Central memory CD8-positive, alpha-beta T cell (primary cell): ENCODE measurements around the gene TAF1A.
A peak's percentile ranks its signal among the peaks of the same experiment; 100 is the strongest.

Experiments
- ATAC-seq: fragments of 150-1000 bp; cut with Tn5 transposase; replicated peaks from 2 replicates; pipeline ENCODE4 v1.10.0; 2022; ENCODE audit warnings: mild to moderate bottlenecking, moderate FRiP score, moderate number of reproducible peaks; ENCODE audit not compliant: poor library complexity, severe bottlenecking; ENCODE audit errors: extremely low read depth
- DNase-seq, 2 donors: peaks; one replicate each; pipeline ENCODE4 v3.0.0; 2021; ENCODE audit warnings: low spot score in 2 of 2
- H3K27ac Mint-ChIP-seq: one replicate; pipeline ENCODE4 v1.8.0; 2022; ENCODE audit warnings: low read depth, mild to moderate bottlenecking, moderate library complexity, mixed read lengths
- H3K27me3 Mint-ChIP-seq: one replicate; pipeline ENCODE4 v1.8.0; 2022; ENCODE audit warnings: mixed read lengths
- H3K36me3 Mint-ChIP-seq: one replicate; pipeline ENCODE4 v1.8.0; 2022; ENCODE audit warnings: mild to moderate bottlenecking, moderate library complexity, mixed read lengths; ENCODE audit not compliant: insufficient read depth
- H3K4me1 Mint-ChIP-seq: one replicate; pipeline ENCODE4 v1.8.0; 2022; ENCODE audit warnings: mixed read lengths
- H3K4me3 Mint-ChIP-seq: one replicate; pipeline ENCODE4 v1.8.0; 2022; ENCODE audit warnings: mild to moderate bottlenecking, moderate library complexity, mixed read lengths
- H3K9me3 Mint-ChIP-seq: one replicate; pipeline ENCODE4 v1.8.0; 2022; ENCODE audit warnings: mixed read lengths

TAF1A gene

GRCh38 chr1:222589462-222590302, at the start of gene TAF1A:
Gene TAF1A (minus strand): TSS chr1:222589933.
- Mint-ChIP-seq H3K4me3 (peak within 1 kb of the TSS; percentile 97), H3K36me3 (peaks cover 30% of the 10 kb centered on the region), H3K27ac (peak within 1 kb of the TSS; percentile 96), H3K27me3 (no peaks in the 10 kb centered on the region), H3K9me3 (no peaks in the 10 kb centered on the region), H3K4me1 (peaks cover 33% of the 10 kb centered on the region)
- DNase-seq (peak; percentile 64 to 73), ATAC-seq (peak; percentile 98)

- ATAC-seq (peak; percentile 81), DNase-seq (peak; percentile 35 to 74)
- Mint-ChIP-seq H3K4me3 (no peak overlapping the region), H3K36me3 (peaks cover 26% of the 10 kb centered on the region), H3K27ac (no peak overlapping the region), H3K27me3 (no peaks in the 10 kb centered on the region), H3K9me3 (no peaks in the 10 kb centered on the region), H3K4me1 (peaks cover 5% of the 10 kb centered on the region)
Measured at GRCh38 chr1:222634180-222635013, 44.7 kb upstream of the TAF1A start.

GRCh38 chr1:222632749-222633148, 43.0 kb upstream of the TAF1A start:
- no peak for DNase-seq
- Mint-ChIP-seq H3K4me1 (peaks cover 5% of the 10 kb centered on the region), H3K27me3 (no peaks in the 10 kb centered on the region), H3K9me3 (no peaks in the 10 kb centered on the region), H3K27ac (no peak overlapping the region), H3K36me3 (peaks cover 29% of the 10 kb centered on the region), H3K4me3 (no peak overlapping the region)
- ATAC-seq: no peak

- H3K27ac Mint-ChIP-seq: no peak overlapping the region
Measured at GRCh38 chr1:222631611-222632208, 42.0 kb upstream of the TAF1A start.

GRCh38 chr1:222629921-222630535, 40.3 kb upstream of the TAF1A start:
- DNase-seq (no peak), ATAC-seq (no peak)
- H3K36me3 Mint-ChIP-seq: peaks cover 37% of the 10 kb centered on the region
- H3K9me3 Mint-ChIP-seq: no peaks in the 10 kb centered on the region
- H3K4me3 Mint-ChIP-seq: no peak overlapping the region
- no peaks in the 10 kb centered on the region for H3K27me3 Mint-ChIP-seq
- no peak overlapping the region for H3K27ac Mint-ChIP-seq
- peaks cover 5% of the 10 kb centered on the region for H3K4me1 Mint-ChIP-seq

More at GRCh38 chr1:222631611-222632208, 42.0 kb upstream of the TAF1A start:
- ATAC-seq (no peak), DNase-seq (no peak)
- H3K36me3 Mint-ChIP-seq: peaks cover 32% of the 10 kb centered on the region
- peaks cover 5% of the 10 kb centered on the region for H3K4me1 Mint-ChIP-seq
- no peak overlapping the region for H3K4me3 Mint-ChIP-seq
- H3K9me3 Mint-ChIP-seq: no peaks in the 10 kb centered on the region
- H3K27me3 Mint-ChIP-seq: no peaks in the 10 kb centered on the region

GRCh38 chr1:222627232-222627631, 37.5 kb upstream of the TAF1A start:
- H3K36me3 Mint-ChIP-seq: peaks cover 45% of the 10 kb centered on the region
- no peak for DNase-seq

GRCh38 chr1:222624214-222624613, 34.5 kb upstream of the TAF1A start:
- Mint-ChIP-seq H3K27ac (no peak overlapping the region), H3K36me3 (peaks cover 47% of the 10 kb centered on the region), H3K4me3 (no peak overlapping the region), H3K4me1 (peaks cover 20% of the 10 kb centered on the region), H3K27me3 (no peaks in the 10 kb centered on the region), H3K9me3 (no peaks in the 10 kb centered on the region)
- DNase-seq: no peak
- no peak for ATAC-seq

More at GRCh38 chr1:222627232-222627631, 37.5 kb upstream of the TAF1A start:
- no peaks in the 10 kb centered on the region for H3K9me3 Mint-ChIP-seq
- H3K27me3 Mint-ChIP-seq: no peaks in the 10 kb centered on the region
- H3K4me3 Mint-ChIP-seq: no peak overlapping the region
- H3K4me1 Mint-ChIP-seq: no peaks in the 10 kb centered on the region
- no peak overlapping the region for H3K27ac Mint-ChIP-seq
- no peak for ATAC-seq

- H3K27ac Mint-ChIP-seq: no peak overlapping the region
- no peak for DNase-seq
- H3K36me3 Mint-ChIP-seq: peaks cover 48% of the 10 kb centered on the region
- H3K27me3 Mint-ChIP-seq: no peaks in the 10 kb centered on the region
- H3K4me1 Mint-ChIP-seq: peaks cover 27% of the 10 kb centered on the region
- no peaks in the 10 kb centered on the region for H3K9me3 Mint-ChIP-seq
- ATAC-seq: no peak
- no peak overlapping the region for H3K4me3 Mint-ChIP-seq
Measured at GRCh38 chr1:222623458-222623857, 33.7 kb upstream of the TAF1A start.

GRCh38 chr1:222622765-222623164, 33.0 kb upstream of the TAF1A start:
- Mint-ChIP-seq H3K4me3 (no peak overlapping the region), H3K36me3 (peaks cover 48% of the 10 kb centered on the region), H3K9me3 (no peaks in the 10 kb centered on the region), H3K27ac (no peak overlapping the region), H3K4me1 (peaks cover 27% of the 10 kb centered on the region), H3K27me3 (no peaks in the 10 kb centered on the region)
- DNase-seq (no peak), ATAC-seq (no peak)

GRCh38 chr1:222620566-222620965, 30.8 kb upstream of the TAF1A start:
- peaks cover 9% of the 10 kb centered on the region for H3K27me3 Mint-ChIP-seq
- DNase-seq: no peak
- no peaks in the 10 kb centered on the region for H3K9me3 Mint-ChIP-seq
- H3K4me3 Mint-ChIP-seq: no peak overlapping the region
- ATAC-seq: no peak
- H3K4me1 Mint-ChIP-seq: peaks cover 36% of the 10 kb centered on the region
- H3K36me3 Mint-ChIP-seq: peaks cover 40% of the 10 kb centered on the region
- no peak overlapping the region for H3K27ac Mint-ChIP-seq

- H3K27ac Mint-ChIP-seq: peak overlapping the region; percentile 100
- H3K4me3 Mint-ChIP-seq: peak overlapping the region; percentile 92
- peaks cover 24% of the 10 kb centered on the region for H3K27me3 Mint-ChIP-seq
- ATAC-seq: no peak
- H3K9me3 Mint-ChIP-seq: no peaks in the 10 kb centered on the region
- H3K36me3 Mint-ChIP-seq: peaks cover 36% of the 10 kb centered on the region
- no peak for DNase-seq
- peaks cover 36% of the 10 kb centered on the region for H3K4me1 Mint-ChIP-seq
Measured at GRCh38 chr1:222618880-222619596, 29.3 kb upstream of the TAF1A start.
